22Rv1 (cell line): ENCODE data around the gene AOPEP.

Source experiments
- H3K27ac ChIP-seq: fragments of 450-650 bp; 2 replicates; pipeline ENCODE4 v1.5.1; 2017
- ZFX ChIP-seq: fragments of 450-650 bp; IDR thresholded peaks from 2 replicates; pipeline ENCODE4 v1.6.1; 2017; ENCODE audit warnings: antibody characterized with exemption, borderline replicate concordance
- TF ChIP-seq, protein P1 (sequence below): fragments of 450-650 bp; IDR thresholded peaks from 2 replicates; pipeline ENCODE4 v1.5.1; 2017; ENCODE audit warnings: mild to moderate bottlenecking

AOPEP gene

DNA sequence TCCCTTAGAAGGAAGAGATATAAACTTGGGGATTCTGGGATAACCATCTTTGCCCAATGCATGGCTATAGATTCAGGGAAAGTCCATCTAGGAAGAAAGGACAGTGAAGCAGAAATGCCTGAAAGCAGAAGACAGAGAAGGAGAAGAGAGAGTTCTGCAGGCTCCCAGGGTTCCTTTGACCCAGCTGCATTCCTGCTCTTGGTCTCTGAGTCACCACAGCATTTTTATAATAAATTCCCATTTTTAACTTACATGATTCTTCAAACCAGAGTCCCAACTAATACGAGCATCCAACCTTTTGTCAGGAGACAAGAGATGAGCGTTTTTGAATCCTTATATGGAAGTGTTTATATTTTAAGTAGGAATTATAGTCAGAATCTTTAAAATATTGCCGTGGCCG is 12.0 kb upstream of the AOPEP start:
- TF ChIP-seq ZFX = no peak
- TF ChIP-seq, protein P1, sequence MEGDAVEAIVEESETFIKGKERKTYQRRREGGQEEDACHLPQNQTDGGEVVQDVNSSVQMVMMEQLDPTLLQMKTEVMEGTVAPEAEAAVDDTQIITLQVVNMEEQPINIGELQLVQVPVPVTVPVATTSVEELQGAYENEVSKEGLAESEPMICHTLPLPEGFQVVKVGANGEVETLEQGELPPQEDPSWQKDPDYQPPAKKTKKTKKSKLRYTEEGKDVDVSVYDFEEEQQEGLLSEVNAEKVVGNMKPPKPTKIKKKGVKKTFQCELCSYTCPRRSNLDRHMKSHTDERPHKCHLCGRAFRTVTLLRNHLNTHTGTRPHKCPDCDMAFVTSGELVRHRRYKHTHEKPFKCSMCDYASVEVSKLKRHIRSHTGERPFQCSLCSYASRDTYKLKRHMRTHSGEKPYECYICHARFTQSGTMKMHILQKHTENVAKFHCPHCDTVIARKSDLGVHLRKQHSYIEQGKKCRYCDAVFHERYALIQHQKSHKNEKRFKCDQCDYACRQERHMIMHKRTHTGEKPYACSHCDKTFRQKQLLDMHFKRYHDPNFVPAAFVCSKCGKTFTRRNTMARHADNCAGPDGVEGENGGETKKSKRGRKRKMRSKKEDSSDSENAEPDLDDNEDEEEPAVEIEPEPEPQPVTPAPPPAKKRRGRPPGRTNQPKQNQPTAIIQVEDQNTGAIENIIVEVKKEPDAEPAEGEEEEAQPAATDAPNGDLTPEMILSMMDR = no peak
- H3K27ac ChIP-seq = no peak overlapping the region

DNA sequence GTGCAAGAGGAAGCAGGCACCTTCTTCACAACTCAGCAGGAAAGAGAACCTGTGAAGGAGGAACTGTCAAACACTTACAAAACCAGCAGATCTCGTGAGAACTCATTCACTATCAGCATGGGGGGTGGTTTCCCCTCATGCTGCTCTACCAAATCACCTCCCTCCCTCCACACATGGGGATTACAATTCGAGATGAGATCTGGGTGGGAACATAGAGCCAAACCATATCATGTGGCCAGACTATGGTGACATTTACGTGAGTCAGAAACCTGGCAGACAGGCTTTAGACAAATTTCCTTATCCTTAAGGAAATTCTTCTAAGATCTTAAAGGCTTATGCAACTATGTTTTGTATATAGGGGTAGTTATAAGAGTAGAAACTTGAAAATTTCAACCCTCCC is 8.7 kb upstream of the AOPEP start:
- TF ChIP-seq, protein P1 = no peak
- no peak for TF ChIP-seq ZFX
- H3K27ac ChIP-seq = no peak overlapping the region

DNA sequence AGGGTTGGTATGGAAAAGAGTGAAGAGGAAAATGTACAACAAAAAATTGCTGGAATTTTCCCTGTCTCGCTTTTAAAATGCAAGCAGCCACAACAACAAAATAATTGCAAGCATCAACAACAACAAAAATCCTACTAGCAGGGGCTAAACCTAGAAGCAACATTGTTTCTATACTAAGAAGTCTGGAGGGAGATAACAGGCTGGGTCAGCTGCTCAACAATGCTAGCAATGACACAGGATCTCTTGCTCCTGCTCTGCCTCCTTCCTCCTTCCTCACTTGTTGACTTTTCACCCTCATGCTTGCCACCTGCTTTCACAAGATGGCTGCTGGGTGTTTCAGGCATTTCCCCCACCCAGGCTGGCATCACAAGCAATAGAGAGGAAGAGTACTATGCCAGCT is 7.6 kb upstream of the AOPEP start:
- H3K27ac ChIP-seq = no peak overlapping the region
- TF ChIP-seq, protein P1 = no peak
- TF ChIP-seq ZFX = no peak

DNA sequence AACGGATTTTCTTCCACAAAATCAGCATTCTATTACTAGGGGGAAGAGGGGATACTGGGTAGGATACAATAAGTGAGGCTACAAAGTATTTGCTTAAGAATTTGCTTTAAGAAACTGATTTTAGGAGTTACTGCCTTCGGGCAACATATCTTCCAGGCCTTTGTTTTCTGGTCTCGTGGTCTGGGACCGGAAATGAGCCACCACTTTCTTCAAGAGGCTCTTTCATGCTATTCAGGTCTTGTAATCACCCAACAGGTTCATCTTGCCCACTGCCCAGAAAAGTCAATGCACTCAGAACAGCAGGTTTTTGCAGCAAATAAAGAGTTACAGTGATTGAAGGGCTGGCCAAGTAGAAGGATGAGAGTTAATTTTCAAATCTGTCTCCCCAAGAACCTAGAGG is 6.6 kb upstream of the AOPEP start:
- no peak overlapping the region for H3K27ac ChIP-seq
- TF ChIP-seq ZFX = no peak
- TF ChIP-seq, protein P1 = no peak

DNA sequence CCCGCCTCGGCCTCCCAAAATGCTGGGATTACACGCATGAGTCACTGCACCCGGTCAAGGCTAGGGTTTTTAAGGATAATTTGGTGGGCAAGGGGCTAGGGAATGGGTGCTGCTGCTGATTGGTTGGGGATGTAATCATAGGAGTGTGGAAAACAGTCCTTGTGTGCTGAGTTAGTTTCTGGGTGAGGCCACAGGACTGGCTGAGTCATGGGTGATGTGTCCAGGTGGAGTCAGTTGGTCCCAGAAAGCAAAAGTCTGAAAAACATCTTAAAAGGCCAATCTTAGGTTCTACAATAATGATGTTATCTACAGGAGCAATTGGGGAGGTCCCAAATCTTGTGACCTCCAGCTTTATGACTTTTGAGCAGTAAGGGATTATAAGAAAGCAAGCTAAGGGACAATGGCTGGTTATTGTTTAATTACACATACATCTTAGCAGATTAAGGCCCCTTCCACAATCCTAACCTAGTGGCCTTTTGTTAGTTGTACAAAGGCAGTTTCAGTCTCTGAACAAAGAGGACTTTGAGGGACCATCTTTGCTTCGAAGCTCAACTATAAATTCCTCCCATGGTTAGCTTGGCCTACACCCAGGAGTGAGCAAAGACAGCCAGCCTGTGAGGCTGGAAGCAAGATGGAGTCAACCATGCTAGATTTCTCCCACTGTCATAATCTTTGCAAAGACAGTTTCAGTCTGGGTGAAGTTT is 5.5 kb upstream of the AOPEP start:
- no peak for TF ChIP-seq ZFX
- TF ChIP-seq, protein P1 = no peak
- no peak overlapping the region for H3K27ac ChIP-seq

DNA sequence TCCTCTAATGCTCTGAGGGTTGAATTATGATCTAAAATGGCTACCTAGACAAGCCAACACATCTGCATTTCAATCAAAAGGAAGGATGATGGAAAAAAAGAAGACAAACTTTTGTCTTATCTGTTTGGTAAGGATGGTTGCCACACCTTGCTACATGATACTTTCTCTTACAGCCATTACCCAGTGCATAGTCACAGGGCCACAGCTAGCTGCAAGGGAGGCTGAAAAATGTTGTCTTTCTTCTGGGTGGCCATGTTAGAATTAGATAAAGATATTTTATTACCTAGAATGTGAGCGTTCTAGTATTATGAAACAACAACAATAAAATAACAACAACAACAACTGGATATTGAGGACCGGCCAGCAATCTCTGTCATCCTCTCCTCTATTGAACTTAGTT is 4.7 kb upstream of the AOPEP start:
- TF ChIP-seq, protein P1 = no peak
- no peak for TF ChIP-seq ZFX
- H3K27ac ChIP-seq = no peak overlapping the region

DNA sequence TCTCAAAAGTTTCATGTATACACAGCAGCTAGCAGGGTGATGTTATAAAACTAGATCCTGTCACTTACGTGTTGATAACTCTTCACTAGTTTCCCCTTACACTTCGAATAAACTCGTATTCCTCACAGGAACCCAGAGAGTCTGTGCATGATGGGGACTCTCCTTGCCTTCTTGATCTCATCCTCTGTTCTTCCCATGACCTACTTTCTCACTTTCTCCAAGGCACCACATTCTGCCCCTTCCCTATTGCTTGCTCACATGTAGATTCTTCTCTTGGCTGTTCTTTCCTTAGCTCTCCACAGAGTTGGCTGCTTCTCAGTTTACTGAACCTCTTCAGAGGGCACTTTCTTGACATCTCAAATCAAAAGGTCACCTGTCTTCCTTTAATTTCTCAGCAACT is 1.2 kb upstream of the AOPEP start:
- TF ChIP-seq, protein P1 = no peak
- no peak for TF ChIP-seq ZFX
- H3K27ac ChIP-seq = no peak overlapping the region
